Parathyroid adenoma (tissue), 2 donors: ENCODE results near the gene EIF2B4.
A peak's percentile ranks its signal among the peaks of the same experiment; 100 is the strongest.
"Not testable (repeated sequence)": the region's sequence is repeated elsewhere in the genome, so short reads cannot be mapped to it uniquely, and the experiment has no call there.

Experiments used
- H2AFZ ChIP-seq: fragments of 300-600 bp; sonication (generic); one replicate; pipeline ENCODE4 v1.7.0; 2017; ENCODE audit warnings: antibody characterized with exemption, mild to moderate bottlenecking
- H3K27ac ChIP-seq: fragments of 300-600 bp; sonication (generic); one replicate; pipeline ENCODE4 v1.7.0; 2017
- H3K27me3 ChIP-seq: fragments of 300-600 bp; sonication (generic); one replicate; pipeline ENCODE4 v1.7.0; 2017; ENCODE audit warnings: low read length; ENCODE audit not compliant: control insufficient read depth, insufficient read depth
- H3K36me3 ChIP-seq: fragments of 300-600 bp; sonication (generic); one replicate; pipeline ENCODE4 v1.7.0; 2017; ENCODE audit warnings: low read length; ENCODE audit not compliant: control insufficient read depth, insufficient read depth
- H3K4me1 ChIP-seq: fragments of 300-600 bp; sonication (generic); one replicate; pipeline ENCODE4 v1.7.0; 2017; ENCODE audit warnings: control low read depth
- H3K4me2 ChIP-seq: fragments of 300-600 bp; sonication (generic); one replicate; pipeline ENCODE4 v1.7.0; 2017; ENCODE audit warnings: low read length
- H3K4me3 ChIP-seq: fragments of 300-600 bp; sonication (generic); one replicate; pipeline ENCODE4 v1.7.0; 2017; ENCODE audit warnings: low read depth, low read length
- H3K79me2 ChIP-seq: fragments of 300-600 bp; sonication (generic); one replicate; pipeline ENCODE4 v1.7.0; 2017; ENCODE audit warnings: control low read depth
- H3K9ac ChIP-seq: fragments of 300-600 bp; sonication (generic); one replicate; pipeline ENCODE4 v1.7.0; 2017; ENCODE audit warnings: mild to moderate bottlenecking
- H3K9me3 ChIP-seq: fragments of 300-600 bp; sonication (generic); one replicate; pipeline ENCODE4 v1.7.0; 2017; ENCODE audit warnings: low read length; ENCODE audit not compliant: control insufficient read depth
- TF ChIP-seq, protein P1 (sequence below): fragments of 300-600 bp; sonication (generic); IDR thresholded peaks from one replicate; pipeline ENCODE4 v1.7.0; 2017; ENCODE audit warnings: antibody characterized with exemption, mild to moderate bottlenecking
- donor health status: primary hyperparathyroidism.

EIF2B4 gene

DNA sequence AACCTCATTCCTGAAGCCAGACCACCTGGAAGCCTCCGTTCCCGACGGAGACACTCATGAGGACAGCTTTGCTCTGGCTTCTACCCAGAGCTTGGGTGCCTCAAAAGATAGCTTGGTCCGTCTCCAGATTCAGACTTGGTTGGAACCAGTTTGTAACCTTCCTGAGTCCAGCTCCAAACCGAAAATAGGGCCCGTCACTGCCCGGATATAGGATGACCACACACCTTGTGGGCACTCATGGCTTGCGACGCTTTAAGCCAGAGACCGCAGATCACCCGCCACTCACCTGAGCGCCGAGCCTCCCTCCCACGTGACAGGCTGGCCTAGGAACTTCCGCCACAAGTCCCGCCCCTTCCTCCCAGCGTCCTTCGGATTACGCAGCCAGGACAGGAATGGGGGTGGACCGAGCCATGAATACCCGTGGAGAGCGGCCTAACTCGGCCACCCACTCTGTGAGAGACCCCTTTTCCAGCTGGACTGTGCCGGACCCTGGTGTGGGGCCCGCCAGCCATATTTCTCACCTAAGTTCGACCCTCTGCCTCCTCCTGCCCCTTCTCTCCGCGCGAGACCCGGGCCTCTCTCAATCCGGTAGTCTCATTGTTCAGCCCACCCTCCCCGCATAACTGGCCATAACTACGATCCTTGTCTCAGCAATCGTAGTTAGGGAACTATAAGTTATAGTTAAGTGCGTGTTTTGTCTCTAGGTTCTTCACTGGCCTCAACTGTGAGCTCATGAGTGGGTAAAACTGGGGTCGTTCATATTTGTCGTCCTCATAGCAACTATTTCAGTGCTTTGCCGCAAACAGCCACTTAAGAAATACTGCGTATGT is 47.2 kb downstream of the EIF2B4 start, which contains the start of gene MPV17:
MPV17 (minus strand) TSS at position 332 of the 830 bp plus-strand sequence. CDS start 580 bp downstream, outside the sequence.
- peak within 1 kb of the TSS; percentile 90 for H2AFZ ChIP-seq
- peaks cover 18% of the 10 kb centered on the region for H3K4me1 ChIP-seq
- H3K9ac ChIP-seq, result peak within 1 kb of the TSS; percentile 95
- no peaks in the 10 kb centered on the region for H3K9me3 ChIP-seq
- peak within 1 kb of the TSS; percentile 96 for H3K4me2 ChIP-seq
- H3K36me3 ChIP-seq, result no peaks in the 10 kb centered on the region
- no peaks in the 10 kb centered on the region for H3K79me2 ChIP-seq
- peak within 1 kb of the TSS; percentile 97 for H3K27ac ChIP-seq
- H3K4me3 ChIP-seq, result peak within 1 kb of the TSS; percentile 95
- TF ChIP-seq, protein P1, sequence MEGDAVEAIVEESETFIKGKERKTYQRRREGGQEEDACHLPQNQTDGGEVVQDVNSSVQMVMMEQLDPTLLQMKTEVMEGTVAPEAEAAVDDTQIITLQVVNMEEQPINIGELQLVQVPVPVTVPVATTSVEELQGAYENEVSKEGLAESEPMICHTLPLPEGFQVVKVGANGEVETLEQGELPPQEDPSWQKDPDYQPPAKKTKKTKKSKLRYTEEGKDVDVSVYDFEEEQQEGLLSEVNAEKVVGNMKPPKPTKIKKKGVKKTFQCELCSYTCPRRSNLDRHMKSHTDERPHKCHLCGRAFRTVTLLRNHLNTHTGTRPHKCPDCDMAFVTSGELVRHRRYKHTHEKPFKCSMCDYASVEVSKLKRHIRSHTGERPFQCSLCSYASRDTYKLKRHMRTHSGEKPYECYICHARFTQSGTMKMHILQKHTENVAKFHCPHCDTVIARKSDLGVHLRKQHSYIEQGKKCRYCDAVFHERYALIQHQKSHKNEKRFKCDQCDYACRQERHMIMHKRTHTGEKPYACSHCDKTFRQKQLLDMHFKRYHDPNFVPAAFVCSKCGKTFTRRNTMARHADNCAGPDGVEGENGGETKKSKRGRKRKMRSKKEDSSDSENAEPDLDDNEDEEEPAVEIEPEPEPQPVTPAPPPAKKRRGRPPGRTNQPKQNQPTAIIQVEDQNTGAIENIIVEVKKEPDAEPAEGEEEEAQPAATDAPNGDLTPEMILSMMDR, result no peak
- H3K27me3 ChIP-seq, result no peaks in the 10 kb centered on the region

DNA sequence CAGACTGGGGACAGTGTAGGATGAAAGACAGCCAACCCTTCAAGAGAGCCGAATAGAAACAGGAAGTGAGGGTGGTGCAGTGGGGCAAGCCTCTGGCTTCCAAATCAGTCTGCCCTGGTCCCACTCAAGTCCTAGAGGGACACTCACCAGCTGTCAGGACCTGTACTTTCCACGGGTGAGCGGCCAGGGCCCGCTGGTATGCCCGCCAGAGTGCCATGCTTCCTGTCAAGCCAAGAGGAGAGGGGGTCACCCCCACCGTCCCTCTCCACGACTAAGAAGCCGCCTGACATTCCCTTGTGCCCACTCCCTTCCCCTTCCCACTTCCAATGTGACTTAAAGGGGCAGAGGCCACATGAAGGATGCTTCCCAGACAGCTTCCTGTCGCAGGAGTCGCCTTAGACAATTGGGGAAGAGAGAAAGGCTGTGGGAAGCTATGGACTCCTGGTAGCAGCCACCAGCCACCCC is 47.8 kb downstream of the EIF2B4 start:
- Histone ChIP-seq H3K27ac (peak overlapping the region; percentile 97), H3K79me2 (no peaks in the 10 kb centered on the region), H2AFZ (peak overlapping the region; percentile 90), H3K9ac (peak overlapping the region; percentile 64), H3K27me3 (no peaks in the 10 kb centered on the region), H3K4me1 (peaks cover 18% of the 10 kb centered on the region), H3K4me2 (peak overlapping the region; percentile 96), H3K36me3 (no peaks in the 10 kb centered on the region), H3K4me3 (peak overlapping the region; percentile 95), H3K9me3 (no peaks in the 10 kb centered on the region)
- TF ChIP-seq, protein P1, result no peak

DNA sequence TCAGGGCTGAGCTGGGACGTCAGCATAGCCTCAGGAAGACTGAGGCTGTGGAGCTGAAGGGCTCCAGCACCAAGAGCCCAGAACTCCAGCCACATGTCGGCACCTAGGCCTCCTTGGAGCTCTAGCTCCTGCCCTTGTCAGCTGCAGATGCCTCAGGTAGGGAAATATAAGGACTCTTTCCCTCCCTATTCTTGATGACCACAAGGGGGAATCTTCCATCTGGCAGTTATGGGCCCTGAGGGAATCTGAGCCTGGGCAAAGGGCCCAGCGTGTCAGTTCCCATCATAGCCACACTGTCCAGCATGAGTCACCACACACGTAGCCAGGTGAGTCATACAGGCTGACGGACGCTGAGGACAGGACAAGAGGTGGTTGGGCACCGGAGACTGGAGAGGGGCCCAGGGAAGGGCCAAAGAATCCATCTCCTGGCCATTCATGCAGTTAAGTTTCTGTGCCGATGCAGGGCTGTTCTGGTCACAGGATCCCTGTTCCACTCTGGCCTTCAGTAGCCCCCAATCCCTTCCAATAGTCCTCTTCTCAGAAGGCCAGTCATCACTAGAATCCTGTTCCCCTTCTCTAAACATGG is 49.1 kb downstream of the EIF2B4 start:
- no peaks in the 10 kb centered on the region for H3K9me3 ChIP-seq
- H3K4me3 ChIP-seq, result no peak overlapping the region
- peaks cover 3% of the 10 kb centered on the region for H3K79me2 ChIP-seq
- H3K27me3 ChIP-seq, result no peaks in the 10 kb centered on the region
- TF ChIP-seq, protein P1, result peak; percentile 63
- H3K36me3 ChIP-seq, result no peaks in the 10 kb centered on the region
- H3K27ac ChIP-seq, result peak overlapping the region; percentile 97
- no peak overlapping the region for H3K4me2 ChIP-seq
- peaks cover 18% of the 10 kb centered on the region for H3K4me1 ChIP-seq
- peak overlapping the region; percentile 26 for H2AFZ ChIP-seq
- H3K9ac ChIP-seq, result no peak overlapping the region

DNA sequence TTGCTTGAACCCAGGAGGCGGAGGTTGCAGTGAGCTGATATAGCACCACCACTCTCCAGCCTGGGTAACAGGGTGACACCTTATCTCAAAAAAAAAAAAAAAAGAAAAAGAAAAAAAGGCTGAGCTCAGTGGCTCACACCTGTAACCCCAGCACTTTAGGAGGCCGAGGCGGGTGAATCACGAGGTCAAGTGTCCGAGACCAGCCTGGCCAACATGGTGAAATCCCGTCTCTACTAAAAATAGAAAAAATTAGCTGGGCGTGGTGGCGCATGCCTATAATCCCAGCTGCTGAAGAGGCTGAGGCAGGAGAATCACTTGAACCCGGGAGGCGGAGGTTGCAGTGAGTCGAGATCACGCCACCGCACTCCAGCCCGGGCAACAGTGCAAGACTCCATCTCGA is 50.3 kb downstream of the EIF2B4 start:
- H3K27ac ChIP-seq, H3K9ac ChIP-seq, H3K79me2 ChIP-seq, H3K4me2 ChIP-seq, H2AFZ ChIP-seq, H3K4me3 ChIP-seq, H3K9me3 ChIP-seq, H3K27me3 ChIP-seq, H3K36me3 ChIP-seq: not testable (repeated sequence)
- H3K4me1 ChIP-seq, result peaks cover 18% of the 10 kb centered on the region

DNA sequence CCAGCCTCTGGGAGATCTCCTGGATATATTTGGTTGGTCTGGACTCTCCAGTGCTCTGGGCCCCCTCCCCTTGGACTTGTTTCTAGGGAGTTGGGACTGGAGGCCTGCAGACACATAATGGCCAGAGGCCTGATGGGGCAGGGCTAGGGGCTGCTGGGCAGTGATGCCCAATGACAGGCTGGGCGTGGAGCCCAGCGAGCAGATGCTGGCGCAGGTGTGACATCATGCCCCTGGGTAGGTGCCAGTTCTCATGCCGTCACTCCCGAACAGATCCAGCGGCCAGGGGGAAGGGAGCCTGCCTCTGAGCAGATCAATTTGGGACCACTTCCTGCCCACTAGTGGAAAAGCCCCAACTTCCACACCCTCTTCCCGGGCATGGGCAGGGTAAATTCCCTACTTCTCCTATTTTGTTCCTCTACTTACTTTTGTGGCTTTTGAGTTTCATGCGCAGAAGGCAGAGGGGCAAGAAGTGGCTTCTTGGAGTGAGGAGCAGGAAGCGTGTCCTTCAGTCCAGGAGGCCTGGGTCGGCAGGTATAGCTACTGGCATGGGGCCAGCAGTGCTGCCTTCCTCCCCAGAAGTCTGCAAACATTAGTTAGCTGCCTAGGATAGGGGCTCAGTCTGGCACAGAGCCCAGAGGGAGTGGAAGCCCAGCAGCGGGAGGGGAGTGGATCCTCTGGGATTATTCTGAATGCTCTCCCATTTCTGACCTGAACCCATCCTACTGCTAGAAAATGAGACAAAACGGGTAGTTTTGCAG is 53.3 kb downstream of the EIF2B4 start:
- TF ChIP-seq, protein P1, result no peak
- no peak overlapping the region for H3K4me2 ChIP-seq
- H3K4me3 ChIP-seq, result no peak overlapping the region
- peaks cover 3% of the 10 kb centered on the region for H3K79me2 ChIP-seq
- no peak overlapping the region for H3K27ac ChIP-seq
- H3K36me3 ChIP-seq, result no peaks in the 10 kb centered on the region
- H3K9ac ChIP-seq, result no peak overlapping the region
- peaks cover 14% of the 10 kb centered on the region for H3K4me1 ChIP-seq
- H2AFZ ChIP-seq, result no peak overlapping the region
- H3K27me3 ChIP-seq, result no peaks in the 10 kb centered on the region
- H3K9me3 ChIP-seq, result no peaks in the 10 kb centered on the region
